H1 (cell line): ENCODE results near the gene TDRD3. TPM values are rescaled to one million over a fixed set of nuclear protein-coding genes. Genes with fewer than 3 reads are reported as not detected.

Source experiments
- CTCF ChIA-PET: fragments of 300-600 bp; sonication (Branson Sonifier 250); formaldehyde crosslinking; loops from one replicate; lab custom pipeline; 2021; ENCODE audit not compliant: partially characterized antibody; lab: Charles Lee
- POLR2A ChIA-PET: fragments of 300-600 bp; sonication (Branson Sonifier 250); formaldehyde crosslinking; loops from one replicate; lab custom pipeline; 2021; ENCODE audit warnings: inconsistent platforms; ENCODE audit not compliant: partially characterized antibody; lab: Charles Lee
- DNase-seq, 2 experiments: peaks; one replicate each; pipeline versions ENCODE4 v3.0.0 to v3.0.0-alpha.2; 2010 to 2022; ENCODE audit warnings: low spot score in 2 of 2, low read depth in 1 of 2, mixed read lengths in 1 of 2
- FAIRE-seq: peaks from 2 replicates; lab custom pipeline; 2011; peaks lifted over from hg19 to GRCh38; lab: Jason Lieb, UNC
- H2AFZ ChIP-seq: 2 replicates; pipeline ENCODE4 v1.8.1; 2012; ENCODE audit warnings: low read length, inconsistent platforms
- H2AK5ac ChIP-seq: 2 replicates; pipeline ENCODE4 v1.6.1; 2013; ENCODE audit warnings: low read depth, low read length
- H2BK120ac ChIP-seq: replicated peaks from 2 replicates; pipeline ENCODE3; 2013; ENCODE audit warnings: low read depth, low read length, inconsistent platforms
- H2BK12ac ChIP-seq: 2 replicates; pipeline ENCODE4 v1.6.1; 2013; ENCODE audit warnings: low read depth, low read length
- H2BK15ac ChIP-seq: 2 replicates; pipeline ENCODE4 v1.6.1; 2013; ENCODE audit warnings: low read length
- H2BK20ac ChIP-seq: 2 replicates; pipeline ENCODE4 v1.6.1; 2013; ENCODE audit warnings: low read length
- H2BK5ac ChIP-seq: 2 replicates; pipeline ENCODE4 v1.6.1; 2013; ENCODE audit warnings: low read depth, low read length
- H3K14ac ChIP-seq: 2 replicates; pipeline ENCODE4 v1.6.1; 2013; ENCODE audit warnings: inconsistent platforms; ENCODE audit not compliant: insufficient read length
- H3K18ac ChIP-seq: 2 replicates; pipeline ENCODE4 v1.6.1; 2013; ENCODE audit warnings: low read length; ENCODE audit errors: extremely low read depth
- H3K23ac ChIP-seq: 2 replicates; pipeline ENCODE4 v1.6.1; 2013; ENCODE audit warnings: inconsistent platforms; ENCODE audit not compliant: insufficient read length
- H3K23me2 ChIP-seq: 2 replicates; pipeline ENCODE4 v1.6.1; 2013; ENCODE audit warnings: low read depth, low read length
- H3K27ac ChIP-seq: 2 replicates; pipeline ENCODE4 v1.6.1; 2011; ENCODE audit warnings: low read depth, low read length, inconsistent platforms
- H3K27me3 ChIP-seq, 4 experiments: replicated peaks in 1 of 4; 1 replicate in 1 of 4; 2 replicates in 3 of 4; pipeline versions ENCODE4 v1.6.1 to v1.8.1; 2011 to 2013; ENCODE audit warnings: low read length in 3 of 4, mild to moderate bottlenecking in 3 of 4, inconsistent platforms in 2 of 4, mixed read lengths in 2 of 4, moderate library complexity in 1 of 4; ENCODE audit not compliant: control insufficient read depth in 3 of 4, insufficient read depth in 3 of 4; ENCODE audit errors: extremely low read depth in 1 of 4
- H3K36me3 ChIP-seq, 4 experiments: 2 replicates each; pipeline versions ENCODE4 v1.6.1 to v1.8.1; 2011 to 2013; ENCODE audit warnings: mild to moderate bottlenecking in 4 of 4, low read length in 3 of 4, moderate library complexity in 2 of 4, control low read depth in 1 of 4, inconsistent platforms in 1 of 4; ENCODE audit not compliant: insufficient read depth in 4 of 4, control insufficient read depth in 2 of 4
- H3K4ac ChIP-seq: replicated peaks from 2 replicates; pipeline ENCODE3; 2013; ENCODE audit warnings: low read length, low read depth, mixed read lengths, inconsistent platforms; ENCODE audit not compliant: insufficient read length
- H3K4me1 ChIP-seq, 4 experiments: replicated peaks in 1 of 4; 1 replicate in 1 of 4; 2 replicates in 3 of 4; pipeline versions ENCODE4 v1.6.1 to v1.8.1; 2011 to 2013; ENCODE audit warnings: low read length in 3 of 4, inconsistent platforms in 2 of 4, mixed read lengths in 1 of 4; ENCODE audit not compliant: insufficient read depth in 4 of 4, control insufficient read depth in 3 of 4
- H3K4me2 ChIP-seq, 2 experiments: 2 replicates each; pipeline versions ENCODE4 v1.6.1 to v1.8.1; 2011 to 2013; ENCODE audit warnings: low read depth in 2 of 2, low read length in 2 of 2, control low read depth in 1 of 2, inconsistent platforms in 1 of 2, mild to moderate bottlenecking in 1 of 2; ENCODE audit not compliant: insufficient read depth in 1 of 2
- H3K4me3 ChIP-seq, 4 experiments: fragments of 200-600, 300-600 bp in 1 of 4; sonication (generic), shearing (Covaris generic), sonication (Bioruptor Twin) in 1 of 4; 2 replicates each; pipeline versions ENCODE4 v1.5.1 to v1.8.1; 2011 to 2016; ENCODE audit warnings: low read length in 4 of 4, low read depth in 3 of 4, control low read depth in 2 of 4, inconsistent platforms in 2 of 4, mild to moderate bottlenecking in 2 of 4, mixed read lengths in 1 of 4, moderate library complexity in 1 of 4; ENCODE audit not compliant: insufficient read depth in 2 of 4; ENCODE audit errors: extremely low read depth in 1 of 4
- H3K56ac ChIP-seq: replicated peaks from 2 replicates; pipeline ENCODE3; 2013; ENCODE audit warnings: low read depth, mild to moderate bottlenecking, mixed read lengths, low read length, inconsistent platforms; ENCODE audit not compliant: insufficient read length
- H3K79me1 ChIP-seq: 2 replicates; pipeline ENCODE4 v1.6.1; 2013; ENCODE audit warnings: low read depth, low read length, control low read depth
- H3K79me2 ChIP-seq, 2 experiments: 2 replicates each; pipeline versions ENCODE4 v1.6.1 to v1.8.1; 2012 to 2013; ENCODE audit warnings: low read length in 2 of 2, mild to moderate bottlenecking in 2 of 2, inconsistent platforms in 1 of 2; ENCODE audit not compliant: insufficient read depth in 2 of 2, control insufficient read depth in 1 of 2
- H3K9ac ChIP-seq, 4 experiments: replicated peaks in 1 of 4; 1 replicate in 1 of 4; 2 replicates in 3 of 4; pipeline versions ENCODE4 v1.6.1 to v1.8.1; 2011 to 2013; ENCODE audit warnings: low read depth in 3 of 4, low read length in 3 of 4, control low read depth in 2 of 4, mild to moderate bottlenecking in 2 of 4, moderate library complexity in 2 of 4, inconsistent platforms in 1 of 4; ENCODE audit errors: extremely low read depth in 1 of 4
- H3K9me3 ChIP-seq, 2 experiments: 2 replicates each; pipeline versions ENCODE4 v1.6.1 to v1.8.1; 2012 to 2013; ENCODE audit warnings: mild to moderate bottlenecking in 2 of 2, moderate library complexity in 2 of 2, control low read depth in 1 of 2, inconsistent platforms in 1 of 2, low read depth in 1 of 2, low read length in 1 of 2, mixed read lengths in 1 of 2; ENCODE audit not compliant: insufficient read depth in 2 of 2
- H4K20me1 ChIP-seq, 2 experiments: replicated peaks in 1 of 2; 2 replicates each; pipeline versions ENCODE3 to v1.8.1; 2011 to 2013; ENCODE audit warnings: inconsistent platforms in 2 of 2, low read length in 2 of 2, mild to moderate bottlenecking in 1 of 2; ENCODE audit not compliant: insufficient read depth in 2 of 2, control insufficient read depth in 1 of 2
- H4K5ac ChIP-seq: 2 replicates; pipeline ENCODE4 v1.6.1; 2013; ENCODE audit warnings: low read length, low read depth, mixed read lengths, inconsistent platforms; ENCODE audit not compliant: insufficient read length
- H4K8ac ChIP-seq: 2 replicates; pipeline ENCODE4 v1.8.0; 2013; ENCODE audit warnings: mild to moderate bottlenecking, moderate library complexity, low read length, inconsistent platforms; ENCODE audit not compliant: insufficient read depth; ENCODE audit errors: extremely low read depth
- H4K91ac ChIP-seq: replicated peaks from 2 replicates; pipeline ENCODE3; 2013; ENCODE audit warnings: low read length, mixed read lengths, inconsistent platforms; ENCODE audit not compliant: insufficient read length
- ASH2L ChIP-seq: fragments of 200-600, 300-600 bp; sonication (generic); IDR thresholded peaks from one replicate; pipeline ENCODE4 v1.7.1; 2017; ENCODE audit warnings: low read length
- ATF3 ChIP-seq: IDR thresholded peaks from 2 replicates; pipeline ENCODE4 v1.6.1; 2011; ENCODE audit warnings: low read depth, mild to moderate bottlenecking, low read length; ENCODE audit not compliant: insufficient read depth
- BACH1 ChIP-seq: IDR thresholded peaks from 2 replicates; pipeline ENCODE4 v1.6.1; 2012; ENCODE audit warnings: low read length, improper control_type of control experiment
- CBX8 ChIP-seq: fragments of 300-800, 300-1000 bp; sonication (generic); IDR thresholded peaks from 2 replicates; pipeline ENCODE4 v1.7.1; 2016; ENCODE audit warnings: low read depth, low read length, borderline replicate concordance
- CEBPB ChIP-seq: IDR thresholded peaks from 2 replicates; pipeline ENCODE4 v1.6.1; 2012; ENCODE audit warnings: low read depth, low read length
- EP300 ChIP-seq, 2 experiments: IDR thresholded peaks; 1 replicate in 1 of 2; 2 replicates in 1 of 2; pipeline ENCODE4 v1.6.1; 2011 to 2012; ENCODE audit warnings: low read depth in 2 of 2, low read length in 2 of 2, mild to moderate bottlenecking in 2 of 2, borderline replicate concordance in 1 of 2, inconsistent platforms in 1 of 2, moderate library complexity in 1 of 2
- KDM4A ChIP-seq: IDR thresholded peaks from one replicate; pipeline ENCODE4 v1.7.1; 2012; ENCODE audit warnings: low read depth, mild to moderate bottlenecking, moderate library complexity, low read length, inconsistent platforms; ENCODE audit not compliant: severe bottlenecking
- RAD21 ChIP-seq, 2 experiments: IDR thresholded peaks in 1 of 2; conservative IDR thresholded peaks in 1 of 2; 2 replicates each; pipeline ENCODE4 v1.6.1; 2011; ENCODE audit warnings: low read depth in 2 of 2, low read length in 2 of 2, improper control_type of control experiment in 1 of 2, inconsistent platforms in 1 of 2, mild to moderate bottlenecking in 1 of 2, moderate library complexity in 1 of 2
- RFX5 ChIP-seq: IDR thresholded peaks from 2 replicates; pipeline ENCODE4 v1.6.1; 2011; ENCODE audit warnings: low read depth, low read length, improper control_type of control experiment, borderline replicate concordance
- polyA plus RNA-seq, 7 experiments: library from polyadenylated mRNA; depleted of rRNA in 3 of 7; stranded (reverse) in 5 of 7; unstranded in 2 of 7; fragments of >200 nt in 5 of 7; fragments of 200-250 nt in 2 of 7; gene quantifications; 1 replicate in 5 of 7; 2 replicates in 1 of 7; 4 replicates in 1 of 7; pipeline versions ENCODE4 v1.2.1 to v1.2.3, GENCODE V29; 2011 to 2013; ENCODE audit warnings: missing spikeins in 2 of 7, mixed read lengths in 2 of 7
- total RNA-seq: library from RNA; stranded (reverse); fragmentation: NEBNext Ultra II Directional; extraction: Animal tissue kit (Norgen Biotek cat#: 25700); gene quantifications from 2 replicates; pipeline ENCODE4 v1.2.1, GENCODE V29; 2021

The TDRD3 gene
- total and polyA plus RNA-seq, 2 of the 8 experiments (the other 6 are each of a cell fraction or from before 2014, with no cell fraction given) = 2.5 to 14.7 TPM

- Histone ChIP-seq H3K9ac (no peak overlapping the region), H4K5ac (no peak overlapping the region), H4K8ac (no peak overlapping the region), H4K20me1 (no peaks in the 10 kb centered on the region), H3K23ac (no peak overlapping the region), H2BK12ac (no peak overlapping the region), H3K56ac (no peak overlapping the region), H3K36me3 (no peaks in the 10 kb centered on the region; a peak in 1 of 8 replicates), H3K79me2 (no peaks in the 10 kb centered on the region), H3K4ac (no peak overlapping the region), H2BK15ac (no peak overlapping the region), H3K79me1 (no peaks in the 10 kb centered on the region), H3K27me3 (no peaks in the 10 kb centered on the region), H3K27ac (no peak overlapping the region), H2AK5ac (no peak overlapping the region), H2BK20ac (no peak overlapping the region), H3K18ac (no peak overlapping the region), H3K4me2 (no peak overlapping the region), H3K23me2 (no peaks in the 10 kb centered on the region), H3K9me3 (peaks cover 0 to 8% of the 10 kb centered on the region in 2 experiments; a peak in 2 of 4 replicates), H2AFZ (no peak overlapping the region), H3K4me1 (no peaks in the 10 kb centered on the region), H2BK5ac (no peak overlapping the region)
- POLR2A ChIA-PET = no interaction called here
- CTCF ChIA-PET = no interaction called here
- TF ChIP-seq BACH1 (no peak), EP300 (IDR thresholded peaks at IDR 0.05; ENCODE audit: borderline replicate concordance in 1 of 2, low read depth in 2 of 2, low read length in 2 of 2) (no peak), KDM4A (no peak), RFX5 (no peak), CBX8 (no peak), ATF3 (no peak), RAD21 (IDR thresholded peaks at IDR 0.05 in 1 of 2, conservative IDR thresholded peaks at IDR 0.05 in 1 of 2; ENCODE audit: low read depth in 2 of 2, low read length in 2 of 2) (no peak), CEBPB (no peak), ASH2L (no peak)
- TF ChIP-seq, all 59 proteins: peak for 0
- DNase-seq (no peak), FAIRE-seq (no peak)
- H4K91ac ChIP-seq = no peak overlapping the region
- no peak overlapping the region for H3K4me3 ChIP-seq
- H2BK120ac ChIP-seq = no peak overlapping the region
- no peak overlapping the region for H3K14ac ChIP-seq
These were observed 82.3 kb downstream of the TDRD3 start for GRCh38 chr13:60479273-60479672.
